ENCODE data around the gene EXOC6B. TPM values are rescaled to one million over a fixed set of nuclear protein-coding genes. Genes with fewer than 3 reads are reported as not detected.
"Not testable (repeated sequence)": the region's sequence is repeated elsewhere in the genome, so short reads cannot be mapped to it uniquely, and the experiment has no call there.

The EXOC6B gene
- total RNA-seq, 1 donor from 2014 or later, result 23.3 TPM

GRCh38 chr2:72676341-72677025, 149.3 kb downstream of the EXOC6B start:
- peak; percentile 37 for DNase-seq

DNA sequence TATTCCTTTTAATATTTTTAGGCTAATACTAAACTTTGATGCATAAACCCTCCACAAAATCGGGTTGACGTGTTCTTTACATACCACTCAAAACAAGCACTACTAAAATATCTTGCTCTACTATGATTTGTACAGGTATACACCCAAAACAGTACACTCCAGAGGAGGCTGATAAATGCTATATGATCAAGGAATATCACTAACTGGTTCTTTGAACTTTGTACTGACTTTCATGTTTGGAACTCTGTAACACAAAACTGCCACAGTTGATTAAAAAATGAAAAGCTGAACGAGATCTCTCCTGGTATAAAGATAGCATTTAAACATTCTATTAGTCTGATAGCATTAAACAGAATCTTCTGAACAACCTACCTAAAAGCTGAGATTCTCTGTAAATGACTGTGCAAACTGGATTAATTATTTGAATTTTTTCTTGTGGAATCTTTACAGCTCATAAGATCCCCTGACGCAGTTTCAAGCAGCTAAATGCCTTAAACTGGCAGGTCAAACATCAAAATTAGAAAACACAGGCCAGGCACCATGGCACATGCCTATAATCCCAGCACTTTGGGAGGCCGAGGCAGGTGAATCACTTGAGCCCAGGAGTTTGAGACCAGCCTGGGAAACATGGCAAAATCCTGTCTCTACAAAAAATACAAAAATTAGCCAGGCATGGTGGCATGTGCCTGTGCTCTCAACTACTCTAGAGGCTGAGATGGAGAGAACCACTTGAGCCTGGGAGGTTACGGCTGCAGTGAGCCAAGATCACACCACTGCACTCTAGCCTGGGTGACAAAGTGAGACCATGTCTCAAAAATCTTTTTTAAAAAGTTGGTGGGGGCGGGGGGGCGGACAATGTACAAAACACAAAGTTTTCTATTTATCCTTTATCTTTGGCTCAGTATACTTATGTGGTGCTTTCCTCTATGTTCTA, 150.6 kb downstream of the EXOC6B start:
- no peak for DNase-seq

GRCh38 chr2:72673279-72673678, 152.6 kb downstream of the EXOC6B start:
- DNase-seq, result no peak

- DNase-seq, result no peak
These were observed 156.7 kb downstream of the EXOC6B start for GRCh38 chr2:72669121-72669520.

DNA sequence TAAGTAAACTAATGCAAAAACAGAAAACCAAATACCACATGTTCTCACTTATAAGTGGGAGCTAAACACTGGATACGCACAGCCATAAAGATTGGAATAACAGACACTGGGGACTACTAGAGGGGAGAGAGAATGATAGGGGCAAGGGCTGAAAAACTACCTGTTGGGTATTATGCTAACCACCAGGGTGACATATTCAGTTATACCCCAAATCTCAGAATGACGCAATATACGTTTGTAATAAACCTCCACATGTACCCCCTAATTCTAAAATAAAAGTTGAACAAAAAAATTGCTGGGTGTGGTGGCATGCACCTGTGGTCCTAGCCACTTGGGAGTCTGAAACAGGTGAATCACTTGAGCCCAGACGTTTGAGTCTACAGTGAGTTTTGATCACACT, 157.2 kb downstream of the EXOC6B start:
- DNase-seq, result no peak

- no peak for DNase-seq
These were observed 160.4 kb downstream of the EXOC6B start for GRCh38 chr2:72665448-72665847.

DNA sequence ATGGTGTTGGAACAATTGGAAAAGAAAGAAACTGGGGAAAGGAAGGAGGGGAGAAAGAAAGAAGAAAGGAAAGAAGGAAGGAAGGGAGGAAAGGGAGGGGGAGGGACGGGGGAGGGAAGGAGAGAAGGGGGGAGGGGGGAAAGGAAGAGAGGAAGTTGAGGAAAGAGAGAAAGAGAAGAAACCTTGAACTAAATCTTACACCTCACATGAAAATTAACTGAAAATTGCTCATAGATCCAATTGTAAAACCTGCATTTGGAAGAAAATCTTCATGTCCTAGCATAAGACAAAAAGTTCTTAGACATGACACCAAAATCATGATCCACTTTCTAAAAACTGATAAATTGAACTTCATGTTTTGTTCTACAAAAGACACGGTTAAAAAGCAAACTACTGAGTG, 163.8 kb downstream of the EXOC6B start:
- DNase-seq, result no peak

- DNase-seq, result no peak
These were observed 176.0 kb downstream of the EXOC6B start for GRCh38 chr2:72649810-72650209.

GRCh38 chr2:72641221-72641620, 184.6 kb downstream of the EXOC6B start:
- DNase-seq, result not testable (repeated sequence)

GRCh38 chr2:72638600-72639211, 187.1 kb downstream of the EXOC6B start:
- DNase-seq, result no peak

- DNase-seq, result no peak
These were observed 189.6 kb downstream of the EXOC6B start for GRCh38 chr2:72636210-72636609.

DNA sequence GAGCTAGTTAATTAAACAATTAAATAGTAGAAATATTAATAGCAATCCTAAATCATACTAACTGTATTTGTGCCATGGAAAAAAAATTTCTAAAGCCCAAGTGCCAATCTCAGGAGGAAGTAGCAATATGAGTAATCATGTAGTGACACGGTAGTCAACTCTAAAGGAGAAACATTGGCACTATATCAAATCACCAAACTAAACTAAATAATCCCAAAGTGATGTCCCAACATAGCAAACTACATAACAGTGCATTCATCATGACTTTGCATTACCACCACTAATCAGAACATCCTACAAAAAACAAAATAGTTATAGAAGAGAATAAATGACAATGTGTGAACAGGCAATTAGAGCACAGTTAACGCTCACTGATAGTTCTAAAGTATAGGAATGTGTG, 195.1 kb downstream of the EXOC6B start:
- DNase-seq, result peak; percentile 39

DNA sequence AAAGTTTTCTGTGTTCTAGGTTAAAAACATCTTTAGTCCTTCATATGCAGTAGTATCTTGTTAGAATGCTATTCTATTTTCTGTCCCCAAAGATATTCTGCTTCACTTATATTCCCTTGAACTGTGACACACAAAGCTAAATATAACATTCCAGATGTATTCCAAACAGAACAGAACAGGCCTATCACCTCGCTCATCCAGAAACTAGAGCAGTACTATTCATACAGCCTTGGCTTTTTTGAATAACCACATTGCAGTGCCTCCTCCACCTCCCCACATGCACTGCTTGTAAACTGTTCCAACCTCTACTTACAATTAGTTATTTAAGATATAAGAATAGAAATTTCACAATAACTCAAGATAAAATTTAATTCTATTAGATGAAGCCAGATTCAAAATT, 196.8 kb downstream of the EXOC6B start:
- DNase-seq, result no peak

DNA sequence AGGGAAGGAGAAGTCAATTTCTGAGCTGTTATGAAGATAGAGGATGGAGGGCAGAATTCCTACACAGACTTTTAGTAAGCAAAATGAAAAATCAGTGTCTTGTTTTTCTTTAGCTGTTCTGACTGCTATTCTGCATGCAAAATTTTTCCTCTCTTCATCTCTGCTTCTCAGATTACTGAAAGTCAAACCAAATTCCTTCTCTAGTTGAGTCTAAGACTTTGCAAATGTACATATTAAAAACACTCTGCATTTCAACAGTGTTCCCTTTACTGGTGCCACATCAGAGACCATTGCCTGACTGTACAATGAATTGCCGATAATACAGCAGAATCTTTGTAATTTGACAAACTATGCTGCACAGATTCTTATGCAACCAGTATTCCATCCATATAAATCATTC, 198.8 kb downstream of the EXOC6B start:
- DNase-seq, result no peak

DNA sequence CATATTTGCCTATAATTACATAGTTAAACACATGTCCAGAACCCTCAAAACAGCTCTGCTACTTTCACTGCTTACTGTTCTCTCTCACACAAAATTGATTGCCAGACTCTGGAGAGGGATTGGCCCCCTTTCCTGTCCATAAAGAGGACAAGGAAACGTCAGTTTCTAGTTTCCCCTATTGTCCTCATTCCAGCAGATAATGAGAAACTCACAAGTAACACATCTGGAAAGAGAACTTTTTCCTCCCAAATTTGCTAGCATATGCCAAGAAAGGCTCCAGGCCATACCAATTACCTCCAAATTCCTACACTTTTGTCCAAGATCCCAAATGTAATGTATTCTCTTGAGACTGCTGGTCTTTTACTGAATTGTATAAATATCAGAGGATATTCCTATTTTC, 200.5 kb downstream of the EXOC6B start:
- DNase-seq, result no peak

DNA sequence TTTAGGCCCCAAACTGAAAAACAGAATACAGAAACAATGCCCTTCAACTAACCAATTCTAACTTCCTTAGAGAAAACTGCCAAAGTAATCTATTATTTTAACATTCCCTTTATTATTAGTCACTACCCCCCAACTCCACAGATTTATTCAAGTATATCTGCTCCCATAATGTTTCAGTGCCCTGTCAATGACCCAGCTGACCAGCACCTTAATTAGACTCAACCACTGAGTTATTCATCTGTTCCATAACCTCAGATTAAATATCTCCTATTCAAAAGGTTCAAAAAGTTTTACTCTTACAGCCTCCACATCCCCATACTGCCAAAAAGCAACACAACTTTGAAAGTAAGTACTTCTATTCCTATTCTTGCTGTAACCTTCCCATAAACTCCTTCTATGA, 202.4 kb downstream of the EXOC6B start:
- DNase-seq, result no peak

GRCh38 chr2:72619626-72620025, 206.2 kb downstream of the EXOC6B start:
- peak; percentile 7 for DNase-seq

DNA sequence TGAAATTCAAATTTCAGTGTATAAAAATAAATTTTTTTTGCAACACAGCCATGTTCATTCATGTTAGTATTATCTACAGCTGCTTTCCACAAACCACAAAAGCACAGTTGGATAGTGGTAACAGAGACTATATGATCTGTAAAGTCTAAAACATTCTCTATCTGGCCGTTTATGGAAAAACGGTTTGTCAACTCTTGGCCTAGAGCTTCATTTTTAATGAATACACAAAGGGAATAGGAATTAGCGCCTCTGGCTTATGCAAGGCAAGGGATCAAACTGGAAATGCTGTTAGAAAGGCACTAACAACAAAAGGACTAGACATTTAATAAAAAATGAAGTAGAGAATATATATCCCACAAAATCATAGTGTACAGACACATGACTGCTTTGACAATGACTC, 211.9 kb downstream of the EXOC6B start:
- no peak for DNase-seq

DNA sequence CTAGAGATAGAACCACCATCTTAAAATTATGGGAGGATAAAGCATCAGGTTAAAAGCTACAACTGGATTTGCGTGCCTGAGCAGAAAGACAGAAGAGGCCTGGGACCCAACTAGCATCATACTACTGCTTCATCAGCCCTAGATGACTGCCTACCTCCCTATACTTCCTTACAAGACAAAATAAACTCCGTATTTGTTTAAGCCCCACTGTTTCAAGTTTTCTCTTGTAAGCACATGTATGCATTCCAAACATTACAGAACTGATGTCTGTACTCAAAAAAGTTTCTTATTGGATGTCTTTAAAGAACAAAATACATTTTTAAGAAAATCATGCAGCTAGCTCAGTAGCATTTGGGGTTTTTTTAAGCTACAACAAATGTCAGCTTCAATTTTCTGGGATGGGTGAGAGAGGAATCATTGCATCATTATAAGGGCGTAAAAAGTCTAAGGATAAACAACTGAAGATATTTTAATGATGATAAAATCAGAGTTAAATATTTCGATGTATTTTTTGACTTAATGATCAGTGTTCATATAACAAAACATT, 213.1 kb downstream of the EXOC6B start:
- no peak for DNase-seq

GRCh38 chr2:72607189-72607588, 218.6 kb downstream of the EXOC6B start:
- no peak for DNase-seq

GRCh38 chr2:72605836-72606442, 219.9 kb downstream of the EXOC6B start:
- peak; percentile 43 for DNase-seq

DNA sequence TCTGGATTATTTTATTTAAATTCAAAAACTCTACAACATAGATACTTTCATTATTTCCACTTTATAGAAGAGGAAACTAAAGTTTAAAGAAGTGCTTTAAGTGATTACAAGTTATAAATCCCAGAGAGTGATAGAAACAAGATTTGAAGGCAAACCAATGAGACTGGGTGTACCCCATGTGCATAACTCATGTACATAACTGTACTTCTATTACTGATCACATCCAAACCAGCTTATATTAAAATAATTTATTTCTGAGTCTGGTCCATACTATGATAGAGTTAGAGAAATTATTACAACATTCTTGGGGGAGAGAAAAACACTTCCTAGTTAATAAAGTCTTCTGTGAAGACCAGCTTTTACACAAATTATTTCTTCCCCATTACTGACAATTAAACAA, 221.4 kb downstream of the EXOC6B start:
- no peak for DNase-seq

GRCh38 chr2:72603481-72603880, 222.4 kb downstream of the EXOC6B start:
- DNase-seq, result no peak
